NCI-H82 treated with DMSO at 0.1 percent for 48 hours (cell line): Measurements from ENCODE around the gene HDAC11.
"Not testable (repeated sequence)": the region's sequence is repeated elsewhere in the genome, so short reads cannot be mapped to it uniquely, and the experiment has no call there.

Experiments
- DNase-seq: peaks from one replicate; lab custom pipeline; 2025; ENCODE audit not compliant: unreplicated experiment; lab: John Stamatoyannopoulos, UW

The HDAC11 gene

DNA sequence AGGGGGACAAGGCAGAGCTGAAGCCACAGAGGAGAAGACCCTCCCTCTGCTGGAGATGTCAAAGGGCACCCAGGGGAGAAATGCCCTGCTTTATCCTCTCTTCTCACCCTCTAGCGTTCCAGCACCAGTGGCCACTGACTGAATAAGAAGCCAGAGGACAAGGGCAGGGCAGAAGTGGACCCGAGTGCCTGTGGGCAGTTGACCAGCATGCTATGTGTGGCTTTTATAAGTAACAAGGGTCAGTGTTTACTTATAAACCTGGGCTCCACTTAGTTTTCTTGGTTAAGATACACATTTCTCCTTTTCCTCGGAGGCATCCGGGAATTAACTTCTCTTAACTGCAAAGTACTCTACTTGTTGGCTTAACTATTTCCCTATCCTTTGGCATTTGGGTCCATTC, 13.3 kb upstream of the HDAC11 start:
- DNase-seq, result no peak

DNA sequence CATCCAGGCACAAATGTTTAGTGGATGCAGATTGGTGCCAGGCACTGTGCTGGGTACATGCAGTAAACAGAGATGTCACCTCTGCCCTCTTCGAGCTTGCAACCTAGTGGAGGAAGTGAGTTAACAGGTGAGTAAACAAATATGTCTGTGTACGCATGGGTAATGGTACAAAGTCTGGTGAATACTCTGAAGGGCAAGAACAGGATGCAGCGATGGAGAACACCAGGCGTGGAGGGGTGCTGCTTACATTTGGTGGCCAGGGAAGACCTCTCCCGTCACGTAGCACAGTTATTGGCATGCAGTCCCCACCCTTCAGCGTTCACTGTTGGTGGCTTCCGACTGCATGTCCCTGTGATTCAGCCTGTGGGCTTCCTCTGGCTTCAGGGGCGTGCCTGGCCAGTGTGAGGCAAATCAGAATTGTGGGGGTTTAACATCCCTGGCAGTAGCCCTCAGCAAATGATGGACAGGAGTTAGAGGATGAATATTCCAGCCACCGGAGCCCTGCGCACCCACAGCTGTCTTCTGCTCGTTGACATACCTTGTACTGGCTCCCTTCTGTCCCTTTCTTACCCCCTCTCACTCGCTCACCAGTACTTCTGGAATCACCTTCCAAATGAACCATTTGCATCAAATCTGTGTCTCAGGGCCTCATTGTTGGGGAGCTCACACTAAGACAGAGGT, 9.1 kb upstream of the HDAC11 start:
- DNase-seq, result no peak

DNA sequence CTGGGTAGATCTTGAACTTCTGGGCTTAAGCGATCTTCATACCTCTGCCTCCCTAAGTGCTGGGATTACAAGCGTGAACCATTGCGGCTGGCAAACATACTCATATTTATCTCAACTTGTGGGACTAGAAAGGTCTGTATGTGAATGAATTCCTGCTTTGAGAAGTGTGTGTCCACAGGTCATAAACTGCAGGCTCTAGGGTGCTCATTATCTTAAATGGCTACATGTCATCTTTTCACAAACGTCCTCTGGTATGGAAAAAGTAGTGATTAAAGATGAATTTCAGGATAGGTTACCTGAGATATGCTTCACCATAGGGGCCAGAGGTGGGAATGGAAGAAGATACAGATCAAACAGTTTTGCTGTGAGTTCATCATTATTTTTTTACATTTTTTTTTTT, 7.8 kb upstream of the HDAC11 start:
- DNase-seq, result no peak

DNA sequence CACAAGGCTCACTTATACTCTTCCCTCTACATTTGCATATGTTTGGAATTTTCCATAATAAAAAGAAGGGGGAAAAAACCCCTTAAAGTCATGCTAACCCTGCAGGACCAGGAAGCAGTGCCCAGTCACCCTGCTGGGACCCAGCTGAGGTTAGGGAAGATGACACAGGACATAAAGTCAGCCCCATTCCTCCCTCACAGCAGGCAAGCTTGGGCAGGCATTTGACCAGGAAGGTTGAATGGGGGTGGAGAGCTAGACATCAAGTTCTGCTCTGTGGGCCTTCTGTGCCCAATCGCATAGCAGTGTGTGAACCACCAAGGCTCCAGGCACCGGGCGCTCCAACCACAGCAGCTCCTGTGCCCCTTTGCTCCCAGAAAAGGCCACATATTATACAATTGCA, 7.1 kb upstream of the HDAC11 start:
- DNase-seq, result no peak

DNA sequence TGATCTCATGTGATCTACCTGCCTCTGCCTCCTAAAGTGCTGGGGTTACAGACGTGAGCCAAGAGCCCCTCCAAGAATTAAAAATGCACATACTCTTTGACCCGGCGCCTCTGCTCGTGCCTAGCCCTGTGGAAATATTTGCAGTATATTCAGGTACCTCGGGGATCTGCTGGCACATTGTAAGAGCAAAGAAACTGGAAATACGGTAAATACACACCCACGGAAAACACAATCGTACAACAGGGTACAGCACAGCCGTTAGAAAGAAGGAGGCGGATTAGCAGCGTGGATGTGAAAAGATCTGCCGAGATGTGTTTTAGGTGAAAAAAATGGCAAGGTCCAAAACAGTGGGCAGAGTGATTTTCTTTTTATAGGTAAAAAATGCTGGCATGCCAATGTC, 6.1 kb upstream of the HDAC11 start:
- DNase-seq, result no peak

DNA sequence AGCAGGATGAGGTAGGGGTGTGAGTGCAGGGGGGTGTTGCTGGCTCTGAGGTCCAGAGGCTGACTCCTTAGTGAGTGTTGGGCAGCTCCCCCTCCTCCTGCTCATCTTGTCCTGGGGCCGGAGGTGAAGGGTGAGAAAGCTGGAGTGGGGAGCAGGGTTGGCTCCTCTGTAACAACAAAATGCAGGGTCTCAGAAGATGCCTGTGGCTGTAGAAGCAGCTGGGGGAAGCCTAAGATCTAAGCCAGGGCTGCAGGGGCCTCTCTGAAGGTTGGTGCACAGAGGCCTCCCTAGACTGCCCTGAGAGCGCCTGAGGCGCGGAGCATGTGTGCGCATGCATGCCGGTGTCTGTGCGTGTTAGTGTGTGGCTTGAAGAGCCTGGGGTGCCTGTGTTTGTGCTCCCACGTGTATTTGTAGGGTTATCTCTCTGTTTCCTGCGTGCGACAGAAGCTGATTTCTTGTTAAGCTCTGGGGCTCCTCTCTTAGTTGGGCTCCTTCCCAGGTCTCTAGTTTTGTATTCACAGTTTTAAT, 5.3 kb upstream of the HDAC11 start:
- DNase-seq, result no peak

DNA sequence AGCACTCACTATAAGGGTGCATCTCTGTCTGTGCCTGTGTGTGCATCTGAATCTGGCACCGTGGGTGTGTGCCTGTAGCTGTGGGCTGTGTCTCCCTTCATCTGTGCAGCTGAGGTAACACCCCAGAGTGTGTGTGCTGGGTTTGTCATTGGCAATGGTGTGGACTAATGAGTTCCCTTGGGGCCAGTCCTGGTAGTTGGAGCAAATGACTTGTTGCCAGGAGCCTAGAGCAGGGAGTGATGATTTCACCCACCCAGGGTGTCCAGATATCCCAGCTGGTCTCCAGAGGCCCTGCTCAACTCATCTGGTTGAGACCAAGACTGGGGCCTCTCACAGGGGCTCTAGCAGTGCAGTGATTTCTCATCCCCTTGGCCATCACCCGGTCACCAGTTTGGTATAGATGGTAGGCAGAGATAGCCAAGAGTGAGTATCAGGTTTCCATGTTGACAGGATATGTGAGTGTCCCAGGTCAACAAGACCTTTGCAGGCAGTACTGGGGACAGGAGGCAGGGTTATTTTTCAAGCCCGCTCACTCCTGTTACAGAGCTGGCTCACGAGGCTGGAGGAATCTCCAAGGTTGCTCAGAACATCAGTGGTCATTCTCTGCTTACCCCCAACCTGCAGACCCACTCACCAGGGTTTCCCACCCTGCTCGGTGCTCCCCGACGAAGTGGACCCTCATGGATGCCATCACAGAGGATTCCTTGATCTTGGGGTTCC, 4.1 kb upstream of the HDAC11 start:
- DNase-seq, result no peak

DNA sequence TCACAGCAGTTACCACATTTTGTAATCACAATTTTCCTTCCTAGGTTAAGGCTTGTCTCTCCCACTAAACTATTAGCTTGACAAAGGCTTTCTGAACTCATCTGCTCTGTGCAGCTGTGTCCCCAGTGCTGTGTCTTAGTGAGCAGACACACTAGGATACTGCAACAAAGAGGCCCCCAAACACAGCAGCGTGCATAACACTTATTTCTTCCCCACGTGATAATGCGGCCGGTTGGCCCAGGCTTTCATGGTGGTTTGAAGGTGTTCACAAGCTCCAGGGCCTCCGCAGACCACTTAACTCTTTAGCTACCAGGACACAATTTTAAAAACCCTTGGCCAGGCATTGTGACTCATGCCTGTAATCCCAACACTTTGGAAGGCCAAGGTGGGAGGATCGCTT, 2.2 kb upstream of the HDAC11 start:
- DNase-seq, result no peak

DNA sequence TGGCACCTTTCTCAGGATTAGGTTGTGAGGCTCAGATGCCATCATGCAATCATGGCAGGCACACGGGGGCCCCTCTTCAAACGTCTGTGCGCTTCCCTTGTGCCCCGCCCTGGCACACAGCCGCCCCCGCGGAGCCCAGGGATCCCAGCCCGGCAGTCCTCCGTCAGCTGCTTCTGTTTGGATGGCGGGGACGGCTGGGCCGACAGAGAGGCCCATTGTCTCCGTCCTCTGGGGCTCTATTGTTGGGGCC, 849 bp upstream of the HDAC11 start:
- DNase-seq, result no peak

DNA sequence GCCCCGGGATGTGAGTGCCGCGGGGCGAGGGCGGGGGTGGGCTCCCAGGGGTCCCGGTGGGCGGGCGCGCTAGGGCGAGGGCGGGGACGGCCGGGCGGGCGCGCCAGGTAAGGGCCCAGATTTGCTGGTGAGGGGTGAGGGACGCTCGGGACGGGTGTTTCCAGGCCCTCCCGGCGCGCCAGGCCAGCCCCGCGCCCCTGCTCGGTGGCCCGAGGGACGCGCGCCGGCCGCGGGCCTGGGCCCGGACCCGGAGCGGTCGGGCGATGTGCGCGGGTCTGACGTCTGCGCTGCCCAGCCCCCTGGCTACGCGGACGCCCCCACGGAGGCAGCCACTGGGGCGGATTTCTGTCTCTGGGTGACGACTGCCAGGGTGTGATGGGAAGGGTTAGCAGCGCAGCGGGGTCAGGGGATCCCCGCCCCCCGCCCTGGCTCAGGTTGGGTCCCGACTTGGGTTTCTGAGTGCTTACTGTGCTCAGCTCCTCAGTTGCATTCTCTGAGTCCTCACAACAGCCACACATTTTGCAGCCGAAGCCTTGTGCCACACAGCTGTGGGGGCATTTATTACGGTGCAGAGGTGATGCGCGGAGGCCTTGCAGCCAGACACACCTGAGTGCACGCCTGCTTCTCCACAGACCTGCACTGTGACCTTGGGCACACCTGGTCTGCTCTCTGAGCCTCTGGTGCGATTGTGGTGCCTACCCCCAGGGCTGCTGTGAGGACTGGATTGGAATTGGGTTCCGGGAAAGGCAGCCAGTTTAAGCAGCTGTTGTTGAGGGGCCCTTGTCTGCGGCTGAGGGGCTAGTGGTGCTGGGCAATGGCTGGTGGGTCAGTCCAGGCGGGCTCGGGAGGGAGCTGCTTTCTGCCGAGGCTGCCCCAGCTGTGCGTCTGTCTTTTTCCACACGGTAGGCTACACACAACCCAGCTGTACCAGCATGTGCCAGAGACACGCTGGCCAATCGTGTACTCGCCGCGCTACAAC, 523 bp downstream of the HDAC11 start:
- DNase-seq, result no peak

DNA sequence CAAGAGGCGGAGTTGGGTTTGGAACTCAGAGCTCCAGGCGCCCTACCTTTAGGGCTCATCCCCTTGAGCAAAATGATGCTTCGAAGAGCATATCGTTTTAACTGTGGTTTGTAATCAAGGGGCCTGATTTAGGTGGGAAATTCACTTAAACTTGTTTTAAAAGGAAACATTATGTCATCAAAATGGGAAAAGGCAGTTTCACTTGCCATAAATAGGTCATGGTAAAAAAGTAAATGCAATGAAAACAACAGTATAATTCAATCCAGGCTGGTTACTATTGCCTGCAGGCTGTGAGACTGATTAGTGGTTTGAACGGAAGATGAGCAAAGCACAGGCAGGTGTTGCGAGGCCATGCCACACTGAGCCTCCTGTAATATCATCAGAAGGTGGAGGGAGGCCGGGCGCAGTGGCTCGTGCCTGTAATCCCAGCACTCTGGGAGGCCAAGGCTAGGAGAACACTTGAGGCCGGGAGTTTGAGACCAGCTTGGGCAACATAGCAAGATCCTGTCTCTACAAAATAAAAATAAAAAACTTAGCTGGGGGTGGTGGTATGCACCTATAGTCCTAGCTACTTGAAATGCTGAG, 2.1 kb downstream of the HDAC11 start:
- no peak for DNase-seq

DNA sequence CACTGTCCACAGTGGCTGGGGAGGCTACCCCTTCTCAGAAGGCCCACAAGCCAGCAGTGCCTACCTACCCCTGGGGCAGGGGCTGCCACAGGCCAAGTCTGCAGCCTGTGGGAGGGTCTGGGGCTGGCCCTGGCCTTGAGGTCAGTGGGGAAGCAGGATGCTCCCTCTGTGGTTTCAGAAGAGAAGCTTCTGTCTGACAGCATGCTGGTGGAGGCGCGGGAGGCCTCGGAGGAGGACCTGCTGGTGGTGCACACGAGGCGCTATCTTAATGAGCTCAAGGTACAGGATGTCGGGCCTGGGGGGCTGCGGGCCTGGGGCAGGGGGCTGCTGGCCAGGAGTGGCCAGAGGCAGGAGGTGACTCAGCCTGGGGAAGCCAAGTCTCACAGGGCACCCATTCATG, 3.2 kb downstream of the HDAC11 start:
- no peak for DNase-seq

DNA sequence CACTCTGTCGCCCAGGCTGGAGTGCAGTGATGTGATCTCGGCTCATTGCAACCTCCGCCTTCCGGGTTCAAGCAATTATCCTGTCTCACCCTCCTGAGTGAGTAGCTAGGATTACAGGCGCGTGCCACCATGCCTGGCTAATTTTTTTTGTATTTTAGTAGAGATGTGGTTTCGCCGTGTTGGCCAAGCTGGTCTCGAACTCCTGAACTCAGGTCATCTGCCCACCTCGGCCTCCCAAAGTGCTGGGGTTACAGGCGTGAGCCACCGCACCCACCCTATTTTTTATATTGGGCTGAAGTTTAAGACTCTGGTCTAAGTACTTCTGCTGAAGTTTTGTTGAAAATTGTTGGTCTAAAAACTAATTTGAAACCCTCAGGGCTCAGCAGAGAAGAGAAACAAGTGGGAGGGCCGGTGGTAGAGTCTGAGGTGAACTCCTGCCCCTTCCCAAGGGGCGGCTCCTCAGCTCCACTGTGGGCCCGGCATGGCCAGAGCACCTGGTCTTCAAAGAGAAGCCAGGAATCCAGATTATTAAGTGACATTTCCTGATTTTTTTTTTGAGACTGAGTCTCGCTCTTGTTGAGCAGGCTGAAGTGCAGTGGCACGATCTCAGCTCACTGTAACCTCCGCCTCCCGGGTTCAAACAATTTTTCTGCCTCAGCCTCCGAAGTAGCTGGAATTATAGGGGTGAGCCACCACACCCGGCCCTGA, 4.0 kb downstream of the HDAC11 start:
- no peak for DNase-seq

DNA sequence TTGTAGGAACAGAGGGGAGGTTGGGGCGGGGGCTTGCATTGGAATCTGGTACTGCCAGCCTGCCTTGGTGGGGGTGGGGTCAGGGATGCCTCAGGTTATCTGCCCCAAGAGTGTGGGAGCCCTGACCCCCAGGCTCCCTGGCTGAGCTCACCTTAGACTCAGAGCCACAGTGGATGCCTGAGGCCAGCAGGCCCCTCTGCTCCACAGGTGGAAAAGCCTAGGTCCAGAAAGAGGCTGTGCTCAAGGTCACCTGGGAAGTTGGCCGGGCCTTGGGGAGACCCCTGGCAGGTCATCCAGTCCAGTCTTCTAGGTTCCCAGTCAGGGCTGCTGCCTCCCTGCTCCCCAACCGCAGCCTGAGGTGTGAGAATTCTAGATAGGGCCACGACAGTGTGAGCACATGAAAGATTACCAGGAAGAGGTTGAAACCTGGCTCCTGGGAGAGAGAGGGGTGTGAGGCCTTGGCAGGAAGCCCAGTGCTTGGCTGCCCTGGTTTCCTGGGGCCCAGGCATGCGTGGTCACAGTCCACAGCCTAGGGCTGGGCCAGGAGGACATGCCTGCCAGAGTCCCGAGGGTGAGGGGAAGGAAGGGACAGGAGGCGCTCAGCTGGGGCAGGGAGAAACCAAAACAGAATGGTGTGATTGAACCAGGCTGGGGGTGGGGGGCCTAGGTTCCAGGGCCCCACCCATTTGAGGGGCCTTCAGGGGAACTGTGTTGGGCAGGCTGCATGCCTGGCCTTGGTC, 4.9 kb downstream of the HDAC11 start:
- DNase-seq, result no peak

DNA sequence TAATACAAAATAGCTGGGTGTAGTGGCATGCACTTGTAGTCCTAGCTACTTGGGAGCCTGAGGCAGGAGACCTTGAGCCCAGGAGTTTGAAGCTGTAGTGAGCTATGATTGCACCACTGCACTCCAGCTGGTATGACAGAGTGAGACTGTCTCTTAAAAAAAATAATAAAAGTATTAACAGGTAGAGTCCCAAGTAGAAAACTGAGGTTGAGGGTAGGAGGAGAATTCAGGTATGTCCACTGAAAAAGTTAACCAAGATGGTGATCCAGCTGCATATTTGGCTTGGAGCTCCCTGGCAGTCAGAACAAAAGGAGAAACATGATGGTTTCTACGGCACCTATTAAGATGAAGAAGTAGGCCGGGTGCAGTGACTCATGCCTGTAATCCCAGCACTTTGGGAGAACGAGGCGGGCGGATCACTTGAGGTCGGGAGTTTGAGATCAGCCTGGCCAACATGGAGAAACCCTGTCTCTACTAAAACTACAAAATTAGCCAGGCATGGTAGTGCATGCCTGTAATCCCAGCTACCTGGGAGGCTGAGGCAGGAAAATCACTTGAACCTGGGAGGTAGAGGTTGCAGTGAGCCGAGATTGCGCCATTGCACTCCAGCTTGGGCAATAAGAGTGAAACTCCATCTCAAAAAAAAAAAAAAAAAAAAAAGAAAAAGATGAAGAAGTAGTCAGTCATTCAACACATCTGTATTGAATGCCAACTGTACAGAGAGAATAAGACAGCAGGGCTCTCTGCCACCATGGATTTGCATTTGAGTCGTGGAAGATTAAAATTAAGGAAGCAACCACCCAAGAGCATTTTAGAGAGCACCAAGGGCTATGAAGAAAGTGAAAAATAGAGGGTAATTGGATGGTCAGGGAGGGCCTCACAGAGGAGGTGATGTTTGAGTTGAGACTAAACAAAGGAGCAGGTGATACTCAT, 5.8 kb downstream of the HDAC11 start:
- not testable (repeated sequence) for DNase-seq

DNA sequence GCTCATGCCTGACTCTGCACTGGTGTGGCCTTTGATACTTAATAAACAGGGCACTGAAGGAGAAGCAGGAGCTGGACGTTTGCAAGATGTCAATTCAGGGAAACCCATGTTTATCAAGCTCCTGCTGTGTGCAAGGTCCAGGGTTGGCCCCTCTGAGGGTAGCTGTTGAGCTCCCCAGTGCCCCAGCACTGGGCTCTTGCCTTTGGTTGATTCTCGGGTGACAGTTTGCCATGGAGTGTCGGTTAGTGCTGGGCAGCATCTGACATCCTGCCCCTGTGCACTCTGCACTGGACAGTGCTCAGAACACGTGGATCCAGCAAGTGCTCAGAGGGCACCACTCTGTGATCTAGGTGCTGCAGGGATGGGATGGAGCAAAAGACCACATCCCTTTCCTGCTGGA, 7.3 kb downstream of the HDAC11 start:
- DNase-seq, result no peak

DNA sequence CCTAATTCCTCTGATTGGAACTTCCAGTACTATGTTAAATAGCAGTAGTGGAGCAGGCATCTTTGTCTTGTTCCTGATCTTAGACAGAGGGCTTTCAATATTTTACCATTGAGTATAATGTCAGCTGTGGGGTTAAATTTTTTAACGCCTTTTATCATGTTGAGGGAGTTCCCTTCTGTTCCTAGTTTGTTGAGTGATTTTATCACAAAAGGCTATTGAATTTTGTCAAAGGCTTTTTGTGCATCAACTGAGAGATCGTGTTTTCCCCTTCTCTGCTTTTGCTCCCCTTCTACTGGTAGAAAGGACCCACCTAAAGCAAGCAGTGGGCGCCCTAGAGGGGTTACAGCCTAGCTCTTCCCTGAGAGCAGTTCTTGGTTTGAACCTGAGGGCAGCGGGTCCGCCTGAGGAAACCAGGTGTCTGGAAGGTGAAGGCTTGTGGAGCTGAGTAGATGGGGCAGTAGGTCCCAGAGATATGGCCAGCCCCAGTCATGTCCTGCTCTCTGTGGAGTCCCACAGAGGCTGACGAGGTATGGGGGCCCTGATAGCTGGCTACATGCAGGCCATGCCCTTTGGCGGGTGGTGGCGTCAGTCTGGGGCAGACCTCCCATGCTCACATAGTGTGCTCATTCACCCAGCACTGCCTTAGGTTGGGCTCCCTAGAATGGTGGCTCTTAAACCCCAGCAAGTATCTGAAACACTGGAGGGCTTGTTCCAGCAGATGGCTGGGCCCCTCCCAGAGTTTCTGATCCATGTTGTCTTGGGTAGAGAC, 11.3 kb downstream of the HDAC11 start:
- DNase-seq, result no peak

DNA sequence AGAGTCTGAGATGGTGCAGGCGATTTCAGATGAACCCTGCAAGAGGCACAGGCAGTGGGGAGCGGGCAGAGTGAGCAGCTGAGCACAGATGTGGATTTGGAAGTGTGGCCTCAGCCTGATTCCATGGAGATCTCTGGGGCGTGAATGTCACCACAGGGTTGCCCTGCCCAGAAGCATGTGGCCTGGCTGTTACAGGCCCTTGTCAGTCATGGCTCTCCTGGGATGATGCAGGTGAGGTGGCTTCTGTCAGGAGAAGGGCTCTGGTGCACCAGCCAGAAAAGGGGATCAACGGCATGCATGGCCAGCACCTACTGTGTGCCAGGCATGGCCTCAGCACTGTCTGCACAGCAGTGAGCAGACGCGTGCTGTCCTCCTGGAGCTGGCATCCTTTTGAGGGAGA, 11.9 kb downstream of the HDAC11 start:
- no peak for DNase-seq
